Central memory CD8-positive, alpha-beta T cell (primary cell): Measurements from ENCODE around the gene PRMT7.

ENCODE experiments used
- ATAC-seq: fragments of 150-1000 bp; cut with Tn5 transposase; replicated peaks from 2 replicates; pipeline ENCODE4 v1.10.0; 2022; ENCODE audit warnings: mild to moderate bottlenecking, moderate FRiP score, moderate number of reproducible peaks; ENCODE audit not compliant: poor library complexity, severe bottlenecking; ENCODE audit errors: extremely low read depth
- DNase-seq, 2 donors: peaks; one replicate each; pipeline ENCODE4 v3.0.0; 2021; ENCODE audit warnings: low spot score in 2 of 2
- H3K27ac Mint-ChIP-seq: one replicate; pipeline ENCODE4 v1.8.0; 2022; ENCODE audit warnings: low read depth, mild to moderate bottlenecking, moderate library complexity, mixed read lengths
- H3K27me3 Mint-ChIP-seq: one replicate; pipeline ENCODE4 v1.8.0; 2022; ENCODE audit warnings: mixed read lengths
- H3K36me3 Mint-ChIP-seq: one replicate; pipeline ENCODE4 v1.8.0; 2022; ENCODE audit warnings: mild to moderate bottlenecking, moderate library complexity, mixed read lengths; ENCODE audit not compliant: insufficient read depth
- H3K4me1 Mint-ChIP-seq: one replicate; pipeline ENCODE4 v1.8.0; 2022; ENCODE audit warnings: mixed read lengths
- H3K4me3 Mint-ChIP-seq: one replicate; pipeline ENCODE4 v1.8.0; 2022; ENCODE audit warnings: mild to moderate bottlenecking, moderate library complexity, mixed read lengths
- H3K9me3 Mint-ChIP-seq: one replicate; pipeline ENCODE4 v1.8.0; 2022; ENCODE audit warnings: mixed read lengths

The PRMT7 gene

GRCh38 chr16:68328860-68329390 lies 18.1 kb downstream of the PRMT7 start:
- Mint-ChIP-seq H3K9me3 (no peaks in the 10 kb centered on the region), H3K4me1 (peaks cover 16% of the 10 kb centered on the region), H3K27me3 (no peaks in the 10 kb centered on the region), H3K4me3 (no peak overlapping the region), H3K27ac (no peak overlapping the region), H3K36me3 (peaks cover 24% of the 10 kb centered on the region)
- ATAC-seq: no peak
- DNase-seq: no peak

- Mint-ChIP-seq H3K27ac (no peak overlapping the region), H3K9me3 (no peaks in the 10 kb centered on the region), H3K4me1 (peaks cover 16% of the 10 kb centered on the region), H3K36me3 (peaks cover 26% of the 10 kb centered on the region), H3K27me3 (no peaks in the 10 kb centered on the region), H3K4me3 (no peak overlapping the region)
- no peak for ATAC-seq
- no peak for DNase-seq
These were observed 21.1 kb downstream of the PRMT7 start for GRCh38 chr16:68331879-68332410.

GRCh38 chr16:68332411-68333121 lies 21.7 kb downstream of the PRMT7 start:
- ATAC-seq (no peak), DNase-seq (no peak)
- H3K27ac Mint-ChIP-seq: no peak overlapping the region
- no peaks in the 10 kb centered on the region for H3K27me3 Mint-ChIP-seq
- peaks cover 28% of the 10 kb centered on the region for H3K36me3 Mint-ChIP-seq
- H3K4me3 Mint-ChIP-seq: no peak overlapping the region
- H3K9me3 Mint-ChIP-seq: no peaks in the 10 kb centered on the region
- peaks cover 16% of the 10 kb centered on the region for H3K4me1 Mint-ChIP-seq

- no peak for ATAC-seq
- no peak for DNase-seq
- H3K36me3 Mint-ChIP-seq: peaks cover 31% of the 10 kb centered on the region
- no peak overlapping the region for H3K27ac Mint-ChIP-seq
- no peaks in the 10 kb centered on the region for H3K27me3 Mint-ChIP-seq
- H3K9me3 Mint-ChIP-seq: no peaks in the 10 kb centered on the region
- H3K4me3 Mint-ChIP-seq: no peak overlapping the region
- H3K4me1 Mint-ChIP-seq: peaks cover 6% of the 10 kb centered on the region
These were observed 24.4 kb downstream of the PRMT7 start for GRCh38 chr16:68335175-68335574.

- no peaks in the 10 kb centered on the region for H3K27me3 Mint-ChIP-seq
- ATAC-seq (no peak), DNase-seq (no peak)
- H3K9me3 Mint-ChIP-seq: no peaks in the 10 kb centered on the region
- H3K4me1 Mint-ChIP-seq: no peaks in the 10 kb centered on the region
- peak overlapping the region; percentile 17 for H3K27ac Mint-ChIP-seq
- peaks cover 41% of the 10 kb centered on the region for H3K36me3 Mint-ChIP-seq
- no peak overlapping the region for H3K4me3 Mint-ChIP-seq
These were observed 27.7 kb downstream of the PRMT7 start for GRCh38 chr16:68338326-68339119.

- H3K27me3 Mint-ChIP-seq: no peaks in the 10 kb centered on the region
- no peak overlapping the region for H3K27ac Mint-ChIP-seq
- no peaks in the 10 kb centered on the region for H3K9me3 Mint-ChIP-seq
- DNase-seq (no peak), ATAC-seq (no peak)
- H3K36me3 Mint-ChIP-seq: peaks cover 40% of the 10 kb centered on the region
- H3K4me3 Mint-ChIP-seq: no peak overlapping the region
- H3K4me1 Mint-ChIP-seq: no peaks in the 10 kb centered on the region
These were observed 28.4 kb downstream of the PRMT7 start for GRCh38 chr16:68339214-68339613.

GRCh38 chr16:68342620-68343019 lies 31.8 kb downstream of the PRMT7 start:
- no peaks in the 10 kb centered on the region for H3K27me3 Mint-ChIP-seq
- no peaks in the 10 kb centered on the region for H3K9me3 Mint-ChIP-seq
- no peak for ATAC-seq
- no peak overlapping the region for H3K27ac Mint-ChIP-seq
- H3K4me1 Mint-ChIP-seq: peaks cover 7% of the 10 kb centered on the region
- DNase-seq: no peak
- H3K36me3 Mint-ChIP-seq: peaks cover 42% of the 10 kb centered on the region
- no peak overlapping the region for H3K4me3 Mint-ChIP-seq

- Mint-ChIP-seq H3K4me1 (peaks cover 7% of the 10 kb centered on the region), H3K9me3 (no peaks in the 10 kb centered on the region), H3K27me3 (no peaks in the 10 kb centered on the region), H3K36me3 (peaks cover 42% of the 10 kb centered on the region), H3K4me3 (no peak overlapping the region), H3K27ac (no peak overlapping the region)
- no peak for DNase-seq
- no peak for ATAC-seq
These were observed 32.3 kb downstream of the PRMT7 start for GRCh38 chr16:68343137-68343536.

- Mint-ChIP-seq H3K36me3 (peaks cover 46% of the 10 kb centered on the region), H3K4me1 (peaks cover 7% of the 10 kb centered on the region), H3K27me3 (no peaks in the 10 kb centered on the region), H3K27ac (no peak overlapping the region), H3K9me3 (no peaks in the 10 kb centered on the region), H3K4me3 (no peak overlapping the region)
- DNase-seq (no peak), ATAC-seq (no peak)
These were observed 33.4 kb downstream of the PRMT7 start for GRCh38 chr16:68344252-68344651.

- DNase-seq: no peak
- peaks cover 53% of the 10 kb centered on the region for H3K36me3 Mint-ChIP-seq
- H3K27ac Mint-ChIP-seq: peak overlapping the region; percentile 55
These were observed 34.6 kb downstream of the PRMT7 start for GRCh38 chr16:68345351-68345810.

GRCh38 chr16:68345958-68346635 lies 35.3 kb downstream of the PRMT7 start:
- Mint-ChIP-seq H3K4me1 (peaks cover 7% of the 10 kb centered on the region), H3K4me3 (no peak overlapping the region), H3K27me3 (no peaks in the 10 kb centered on the region), H3K27ac (no peak overlapping the region), H3K36me3 (peaks cover 45% of the 10 kb centered on the region), H3K9me3 (no peaks in the 10 kb centered on the region)
- no peak for DNase-seq
- no peak for ATAC-seq

More at GRCh38 chr16:68345351-68345810, 34.6 kb downstream of the PRMT7 start:
- Mint-ChIP-seq H3K4me3 (no peak overlapping the region), H3K9me3 (no peaks in the 10 kb centered on the region), H3K27me3 (no peaks in the 10 kb centered on the region), H3K4me1 (peaks cover 7% of the 10 kb centered on the region)
- ATAC-seq: no peak

GRCh38 chr16:68346892-68347480 lies 36.2 kb downstream of the PRMT7 start:
- Mint-ChIP-seq H3K9me3 (no peaks in the 10 kb centered on the region), H3K27me3 (no peaks in the 10 kb centered on the region), H3K4me1 (peaks cover 7% of the 10 kb centered on the region), H3K27ac (no peak overlapping the region), H3K36me3 (peaks cover 43% of the 10 kb centered on the region), H3K4me3 (no peak overlapping the region)
- DNase-seq: no peak
- ATAC-seq: no peak
